ENCODE results near the gene CES1. TPM values are rescaled to one million over a fixed set of nuclear protein-coding genes. Genes with fewer than 3 reads are reported as not detected.

The CES1 gene
- total and polyA plus RNA-seq, 10 of the 15 experiments (the other 5 are each of a cell fraction or from before 2014, with no cell fraction given): 0.08 to 0.69 (median 0.27) TPM; not detected in 6

- FAIRE-seq (no peak), DNase-seq (ENCODE audit: low read depth, low spot score) (no peak), ATAC-seq (no peak)
- H2AFZ ChIP-seq (ENCODE audit: control insufficient read depth, low read depth, low read length): no peak overlapping the region
- CTCF ChIA-PET: interaction anchor here (0.6 kb wide), 1 partner anchor 51 kb away, joined by 3 read pairs; no protein-coding TSS in a partner anchor
- no peak overlapping the region for H3K4me2 ChIP-seq (ENCODE audit: control insufficient read depth, insufficient read depth)
- H3K9me3 ChIP-seq (replicated peaks; ENCODE audit: control insufficient read depth, insufficient read depth, low read length): no peaks in the 10 kb centered on the region
- no peaks in the 10 kb centered on the region for H3K36me3 ChIP-seq (ENCODE audit: control insufficient read depth in 2 of 2, insufficient read depth in 2 of 2, low read length in 1 of 2)
- no peak overlapping the region for H3K9ac ChIP-seq (ENCODE audit: control insufficient read depth, insufficient read depth, low read length)
- in situ Hi-C loops (cut with MboI) (no loop called here), intact Hi-C loops (cut with micrococcal nuclease; ENCODE audit: unreplicated experiment) (no loop called here)
- WGBS (ENCODE audit: insufficient coverage, insufficient replicate concordance, low lambda C conversion rate, missing lambda C conversion rate): 21% methylated on average over 7 of the region's 7 CpGs
- RAD21 ChIA-PET (ENCODE audit: unreplicated experiment): no interaction called here
- H3K27ac ChIP-seq (ENCODE audit: control insufficient read depth, insufficient read depth): no peak overlapping the region
- no peak for TF ChIP-seq ZNF24 (IDR thresholded peaks at IDR 0.05)
- no peak for TF ChIP-seq PML (IDR thresholded peaks at IDR 0.05; ENCODE audit: low read length)
- TF ChIP-seq ZNF687 (IDR thresholded peaks at IDR 0.05): no peak
- no peak for TF ChIP-seq BACH1 (IDR thresholded peaks at IDR 0.05; ENCODE audit: borderline replicate concordance)
- no peak for TF ChIP-seq POLR2A (IDR thresholded peaks at IDR 0.05; ENCODE audit: low read depth, low read length)
- no peak for TF ChIP-seq EGR1 (IDR thresholded peaks at IDR 0.05; ENCODE audit: borderline replicate concordance in 1 of 2, low read depth in 2 of 2, low read length in 2 of 2)
- no peak for TF ChIP-seq HDAC2 (IDR thresholded peaks at IDR 0.05)
- TF ChIP-seq ZNF384 (IDR thresholded peaks at IDR 0.05; ENCODE audit: borderline replicate concordance, low read depth, low read length): no peak
- no peak for TF ChIP-seq NFYB (IDR thresholded peaks at IDR 0.05; ENCODE audit: insufficient read depth, low read depth, low read length)
- TF ChIP-seq POU2F2 (IDR thresholded peaks at IDR 0.05; ENCODE audit: borderline replicate concordance, low read depth, low read length): no peak
- no peak for TF ChIP-seq ZNF622 (IDR thresholded peaks at IDR 0.05)
- no peak for TF ChIP-seq KAT2A (conservative IDR thresholded peaks at IDR 0.05; ENCODE audit: control insufficient read depth, low read depth, low read length)
- no peak for TF ChIP-seq MTA2 (IDR thresholded peaks at IDR 0.05; ENCODE audit: low read depth)
- TF ChIP-seq RCOR1 (conservative IDR thresholded peaks at IDR 0.05; ENCODE audit: low read depth, low read length): no peak
- TF ChIP-seq ELK1 (IDR thresholded peaks at IDR 0.05; ENCODE audit: low read depth, low read length): no peak
- H3K4me3 ChIP-seq: no peak overlapping the region
- H4K20me1 ChIP-seq (ENCODE audit: control insufficient read depth, insufficient read depth): no peaks in the 10 kb centered on the region
- H3K79me2 ChIP-seq (ENCODE audit: control insufficient read depth, insufficient read depth, low read length): no peaks in the 10 kb centered on the region
- no peaks in the 10 kb centered on the region for H3K27me3 ChIP-seq (replicated peaks in 1 of 2; ENCODE audit: control insufficient read depth in 2 of 2, insufficient read depth in 2 of 2, low read length in 1 of 2)
- POLR2A ChIA-PET: no interaction called here
- no TSS peak for BruUV-seq (replicated peaks)
- SMC1A ChIA-PET (ENCODE audit: uncharacterized antibody, unreplicated experiment): no interaction called here
- H3K4me1 ChIP-seq (ENCODE audit: control insufficient read depth, insufficient read depth, low read length): no peaks in the 10 kb centered on the region
These were observed 53.3 kb downstream of the CES1 start for GRCh38 chr16:55779402-55780094.
